Germinal center (tissue), 1 donor: ENCODE measurements around the gene CNN3.

Experiments used
- DNase-seq: peaks from one replicate; pipeline ENCODE4 v3.0.0; 2012; ENCODE audit warnings: mixed read lengths, low spot score

Gene CNN3

DNA sequence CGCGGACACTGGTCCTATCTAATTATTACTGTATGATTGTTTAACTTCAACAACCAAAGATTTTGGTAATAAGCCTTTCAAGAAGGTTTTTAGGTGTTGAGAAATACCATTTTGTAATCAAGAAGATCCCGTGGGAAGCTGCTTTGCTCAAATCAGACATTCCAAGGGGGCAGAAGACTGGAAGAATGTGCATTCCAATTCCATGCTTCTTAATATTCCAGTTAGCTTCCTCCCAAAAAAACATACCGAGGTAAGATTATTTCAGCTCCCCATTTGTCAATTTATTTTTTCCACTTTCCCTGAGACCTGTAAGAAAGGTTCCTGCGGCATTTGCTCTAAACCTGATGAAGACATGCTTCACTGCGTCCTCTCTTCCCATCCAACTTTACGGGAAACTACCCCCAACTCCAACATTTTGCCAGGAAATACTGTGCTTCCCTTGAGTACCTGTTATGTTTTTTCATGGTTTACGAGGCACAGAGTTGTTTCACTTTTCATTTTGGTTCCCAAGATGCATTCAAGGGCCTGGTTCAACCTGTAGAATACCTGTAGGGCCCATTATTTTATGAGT, 4.1 kb downstream of the CNN3 start:
- DNase-seq = no peak

DNA sequence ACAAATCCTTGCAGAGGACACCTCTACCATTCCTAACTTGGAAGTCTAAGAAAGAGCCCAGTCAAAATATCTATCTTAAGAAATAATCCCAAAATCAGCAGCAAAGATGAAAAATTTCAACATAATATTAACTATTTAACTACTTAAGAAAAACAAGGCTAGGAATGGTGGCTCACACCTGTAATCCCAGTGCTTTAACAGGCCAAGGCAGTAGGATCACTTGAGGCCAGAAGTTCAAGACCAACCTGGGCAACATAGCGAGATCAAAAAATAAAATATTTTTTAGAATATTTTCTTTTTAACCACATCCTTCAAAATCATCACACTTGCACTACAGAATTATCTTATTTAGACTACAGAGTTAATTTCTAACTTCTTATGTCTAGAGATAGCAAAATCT, 4.9 kb downstream of the CNN3 start:
- DNase-seq = no peak

DNA sequence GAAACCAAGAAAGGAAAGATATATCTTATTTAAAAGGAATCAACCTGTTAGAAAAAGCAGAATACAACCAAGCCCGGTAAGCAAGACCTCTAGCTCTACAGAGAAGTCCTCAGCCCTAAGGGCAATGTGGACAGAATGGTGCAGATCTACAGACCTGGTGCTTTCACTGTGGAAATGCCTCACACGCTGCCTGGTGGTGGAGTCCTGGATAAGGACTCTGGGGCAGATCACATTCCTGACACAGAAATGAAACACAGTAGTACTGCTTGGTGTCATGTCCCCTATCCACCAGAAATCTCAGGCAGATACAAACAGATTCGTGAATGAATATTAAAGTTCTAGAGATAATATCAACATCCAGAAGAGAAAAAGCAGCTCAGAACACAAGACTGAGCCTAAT, 6.8 kb downstream of the CNN3 start:
- DNase-seq = no peak

DNA sequence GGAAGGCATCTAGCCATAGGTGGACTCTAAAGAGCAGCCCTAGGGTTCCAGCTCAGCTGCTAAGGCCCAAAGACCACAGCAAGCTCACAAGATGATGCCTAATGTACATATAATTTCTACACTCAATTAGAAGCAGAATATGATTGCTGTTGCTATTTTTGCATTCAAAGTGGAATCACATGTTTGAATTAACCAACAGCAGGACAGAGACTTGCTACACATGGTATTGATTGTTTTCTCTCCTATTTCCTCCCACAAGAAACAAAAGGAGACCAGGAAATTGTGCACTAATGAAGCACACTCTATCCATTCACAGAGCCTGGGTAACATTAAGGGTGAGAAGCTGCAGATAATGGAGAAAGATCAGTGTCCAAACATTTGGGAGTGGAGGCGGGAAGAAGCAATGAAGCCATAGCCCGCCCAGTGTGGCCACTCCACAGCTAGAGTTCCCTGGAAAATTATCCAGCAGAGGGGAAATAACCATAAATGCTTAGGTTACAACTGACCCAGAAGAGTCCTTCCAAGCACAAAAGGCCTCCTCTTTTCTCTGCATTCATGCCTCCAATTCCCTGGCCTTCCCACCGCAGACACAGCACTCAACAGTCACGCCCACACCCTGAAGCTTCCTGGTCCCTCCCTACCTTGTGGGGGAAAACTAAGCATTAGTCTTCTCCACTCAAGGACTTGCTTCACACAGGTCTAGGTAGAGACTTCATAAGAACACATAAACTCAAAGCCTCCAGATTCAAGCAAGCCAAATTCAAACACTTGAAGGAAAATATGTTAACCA, 7.5 kb downstream of the CNN3 start:
- DNase-seq = no peak

DNA sequence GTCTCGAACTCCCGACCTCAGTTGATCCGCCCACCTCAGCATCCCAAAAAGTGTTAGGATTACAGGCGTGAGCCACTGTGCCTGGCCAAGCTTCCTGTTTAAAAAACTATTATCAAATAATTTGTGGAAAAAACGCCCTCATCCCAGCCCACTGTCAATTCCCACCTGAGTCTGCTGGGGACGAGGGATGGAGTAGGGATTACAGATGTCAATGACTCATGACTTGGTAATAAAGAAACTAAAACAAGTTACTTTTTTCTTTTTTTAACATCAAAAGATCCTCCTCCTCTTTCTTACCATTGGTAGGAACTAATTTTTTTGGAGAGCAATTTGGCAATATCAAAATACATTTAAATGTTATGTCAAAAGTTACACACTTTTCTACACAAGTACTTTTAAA, 9.7 kb downstream of the CNN3 start:
- no peak for DNase-seq

DNA sequence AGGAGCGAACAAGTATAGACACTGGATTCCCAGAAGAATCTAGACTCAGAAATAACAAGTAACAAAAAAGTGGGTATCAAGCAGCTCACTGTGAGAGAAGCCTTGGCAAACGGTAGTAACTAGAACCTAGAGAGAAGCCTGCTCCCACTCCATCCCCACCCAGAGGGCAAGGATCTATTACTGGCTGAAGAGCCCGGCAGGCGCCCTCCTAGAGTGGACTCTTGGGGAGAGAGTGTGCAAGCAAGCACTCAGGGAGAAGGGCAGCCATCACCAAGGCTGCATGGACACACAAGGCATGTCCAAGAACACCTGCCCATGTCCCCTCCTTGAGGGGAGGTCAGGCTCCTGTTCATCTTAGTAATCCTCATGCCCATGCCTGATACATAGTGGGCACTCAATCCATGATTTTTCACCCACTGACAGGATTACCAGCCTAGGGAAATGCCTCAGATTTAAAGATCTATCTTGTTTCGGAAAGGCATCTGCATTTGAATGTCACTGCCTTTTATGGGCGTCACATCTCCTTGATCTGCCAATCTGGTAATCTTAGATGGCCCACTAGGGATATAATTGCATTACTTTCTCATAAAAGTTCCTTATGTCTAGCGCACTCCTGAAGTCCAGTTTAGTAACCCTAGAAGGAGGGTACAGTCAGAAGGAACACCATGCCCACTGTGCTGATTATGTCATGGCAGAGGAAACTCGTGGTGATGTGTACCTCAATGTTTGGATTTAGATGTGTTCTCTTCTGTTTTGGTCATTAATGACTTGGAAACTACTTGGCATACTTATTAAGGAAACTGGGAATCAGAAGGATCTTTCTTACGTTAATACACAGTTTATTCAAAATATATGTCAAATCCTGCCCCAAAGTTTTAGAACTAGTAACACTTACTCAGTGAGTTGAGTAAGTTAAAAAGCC, 14.4 kb downstream of the CNN3 start:
- no peak for DNase-seq

DNA sequence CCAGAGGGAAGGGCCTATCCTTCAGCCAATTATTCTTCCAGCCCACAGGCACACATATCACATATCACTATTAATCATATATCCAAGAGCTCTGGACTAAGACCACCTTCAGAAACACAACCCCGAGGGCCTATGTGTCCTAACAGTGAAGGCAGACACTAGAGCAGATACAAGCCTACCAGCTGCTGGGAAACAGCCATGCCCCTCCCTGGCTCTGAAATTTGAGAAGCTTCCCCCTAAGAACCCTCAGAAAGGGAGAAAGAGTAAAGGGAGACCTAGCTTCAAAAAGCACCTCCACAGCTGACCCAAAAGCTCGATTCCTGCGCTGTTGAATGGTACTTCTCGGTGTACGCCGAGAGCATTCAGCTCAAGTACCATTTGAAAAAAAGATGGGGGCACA, 17.4 kb downstream of the CNN3 start:
- no peak for DNase-seq

DNA sequence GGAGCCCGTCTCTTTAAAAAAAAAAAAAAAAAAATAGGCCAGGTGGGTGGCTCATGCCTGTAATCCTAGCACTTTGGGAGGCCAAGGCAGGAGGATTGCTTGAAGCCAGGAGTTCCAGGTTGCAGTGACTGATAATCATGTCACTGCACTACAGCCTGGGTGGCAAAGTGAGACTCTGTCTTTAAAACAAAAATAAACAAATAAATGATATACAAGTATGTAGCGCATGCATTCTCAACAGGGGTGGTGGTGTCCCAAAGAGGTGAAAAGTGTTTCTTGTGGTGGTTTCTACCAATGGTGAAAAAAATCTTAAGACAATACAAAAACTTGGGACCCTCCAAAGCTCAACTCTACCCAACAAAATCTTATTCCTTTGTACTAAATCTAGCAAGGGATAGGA, 17.9 kb downstream of the CNN3 start:
- no peak for DNase-seq

DNA sequence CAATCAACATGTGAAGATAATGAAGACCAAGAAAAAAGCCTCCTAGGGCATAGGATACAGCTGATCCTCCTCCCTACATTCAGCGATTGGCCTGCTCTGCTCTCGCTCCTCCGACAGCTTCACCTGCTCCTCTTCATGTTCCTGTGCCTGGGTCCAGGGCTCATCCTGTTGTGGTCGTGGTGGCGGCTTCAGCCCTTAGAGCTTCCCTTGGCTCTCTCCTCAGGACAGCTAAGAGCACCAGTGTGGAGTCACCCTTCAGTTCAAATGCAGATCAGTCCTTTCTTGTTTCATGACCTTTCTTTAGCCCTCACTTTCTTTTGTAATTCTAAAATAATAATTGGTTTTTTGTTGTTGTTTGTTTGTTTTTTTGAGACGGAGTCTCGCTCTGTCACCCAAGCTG, 18.7 kb downstream of the CNN3 start:
- no peak for DNase-seq

DNA sequence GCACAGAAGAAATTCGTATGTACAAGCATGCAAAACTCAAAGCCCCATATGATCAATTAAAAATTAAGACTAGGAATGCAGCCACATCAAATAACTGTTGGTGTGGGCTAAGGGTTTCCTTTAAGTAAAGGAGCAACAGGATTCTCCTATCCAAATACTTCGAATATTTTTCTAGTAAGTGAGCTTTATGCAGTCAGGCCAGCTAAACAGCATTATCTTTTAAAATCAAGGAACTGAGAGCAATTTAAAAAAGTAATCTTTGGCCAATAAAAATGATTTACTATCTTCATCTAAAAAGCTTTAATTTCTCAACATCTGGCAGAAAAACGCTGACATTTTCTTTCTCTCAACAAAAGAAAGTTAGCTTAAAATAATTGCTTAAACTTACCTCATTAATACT, 19.8 kb downstream of the CNN3 start:
- DNase-seq = no peak

DNA sequence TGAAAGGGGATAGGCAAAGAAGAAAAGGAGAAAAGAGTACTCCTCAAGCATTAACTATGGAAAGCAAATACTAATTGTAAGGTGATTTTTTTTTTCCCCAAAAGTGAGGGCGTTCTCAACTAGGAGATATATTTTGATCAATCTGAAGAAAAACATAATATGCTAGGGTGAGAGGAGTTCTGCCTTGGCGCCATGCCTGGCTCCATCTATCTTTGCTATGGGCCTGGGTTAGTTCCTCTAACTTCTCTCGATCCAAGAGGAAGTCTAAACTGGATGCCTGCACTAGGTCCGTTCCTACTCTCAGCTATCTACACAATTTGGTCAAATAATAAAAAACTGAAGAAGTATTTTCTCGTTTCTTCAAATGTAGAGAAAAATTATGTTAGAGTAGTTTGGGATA, 20.5 kb downstream of the CNN3 start:
- no peak for DNase-seq

DNA sequence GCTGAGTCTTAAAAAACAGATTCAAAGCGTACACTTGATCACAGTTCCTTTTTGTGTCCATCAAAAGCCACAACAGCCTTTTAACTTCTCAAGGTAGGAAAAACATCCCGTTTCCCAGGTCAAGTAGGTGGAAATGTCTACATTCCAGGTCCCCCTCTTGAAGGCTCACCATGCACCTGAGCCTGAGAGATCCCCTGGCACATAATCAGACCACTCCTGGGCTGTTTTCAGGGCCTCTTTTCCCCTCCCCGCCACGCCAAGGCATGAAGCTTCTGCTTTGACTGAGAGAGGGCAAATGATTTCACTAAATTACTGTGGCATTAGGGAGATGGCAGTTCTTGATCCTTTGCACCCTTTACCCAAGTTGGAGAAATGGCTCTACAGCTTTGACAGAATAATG, 21.7 kb downstream of the CNN3 start:
- DNase-seq = no peak

DNA sequence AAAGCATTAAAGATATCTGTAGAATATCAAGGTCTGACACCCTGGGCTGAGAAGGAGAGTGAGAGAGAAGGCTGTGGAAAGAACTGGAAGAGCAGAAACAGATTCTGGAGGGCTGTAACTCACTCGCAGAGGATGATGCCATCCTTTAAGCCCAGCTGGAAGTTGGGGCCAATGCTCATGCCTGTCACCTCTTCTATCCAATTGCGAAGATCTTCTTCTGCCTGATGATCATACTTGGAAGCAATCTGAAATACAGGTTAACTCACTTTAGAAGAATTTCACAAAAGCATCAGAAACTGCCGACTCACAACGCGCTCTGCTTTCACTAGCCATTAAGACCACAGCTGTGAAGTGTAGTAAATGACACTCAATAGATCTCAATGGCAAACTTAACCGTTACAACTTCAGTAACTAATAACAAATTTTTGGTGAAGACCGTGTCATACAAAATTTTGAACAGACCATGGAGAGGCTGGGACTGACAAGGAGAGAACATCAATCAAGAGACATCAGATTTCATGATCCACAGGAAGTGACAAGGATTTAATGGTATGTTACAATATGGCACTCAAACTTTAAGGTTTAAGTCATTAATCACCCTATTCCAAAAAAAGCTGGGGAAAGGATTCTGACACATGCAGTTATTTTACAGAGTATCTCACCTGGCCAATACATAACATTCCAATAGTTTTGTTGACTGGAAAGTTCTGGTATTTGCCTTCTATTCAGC, 23.5 kb downstream of the CNN3 start:
- DNase-seq = no peak

DNA sequence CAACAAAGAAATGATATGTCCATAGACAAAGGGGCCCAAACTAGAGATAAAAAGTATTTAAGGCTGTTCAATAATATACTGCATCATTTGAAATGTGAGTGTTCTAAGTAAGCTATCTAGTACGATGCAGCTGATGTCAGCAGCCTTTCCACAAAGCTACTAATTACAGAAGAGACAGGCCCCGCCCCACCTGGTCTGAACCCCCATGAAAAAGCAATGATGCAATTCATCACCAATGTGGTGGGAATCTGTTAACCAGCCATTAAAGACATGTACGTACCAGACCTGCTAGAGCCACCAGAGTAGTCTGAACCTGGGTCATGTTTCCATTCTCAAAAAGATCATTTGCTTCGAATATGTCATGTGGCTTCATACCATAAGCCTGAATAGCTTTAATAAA, 25.1 kb downstream of the CNN3 start:
- no peak for DNase-seq

DNA sequence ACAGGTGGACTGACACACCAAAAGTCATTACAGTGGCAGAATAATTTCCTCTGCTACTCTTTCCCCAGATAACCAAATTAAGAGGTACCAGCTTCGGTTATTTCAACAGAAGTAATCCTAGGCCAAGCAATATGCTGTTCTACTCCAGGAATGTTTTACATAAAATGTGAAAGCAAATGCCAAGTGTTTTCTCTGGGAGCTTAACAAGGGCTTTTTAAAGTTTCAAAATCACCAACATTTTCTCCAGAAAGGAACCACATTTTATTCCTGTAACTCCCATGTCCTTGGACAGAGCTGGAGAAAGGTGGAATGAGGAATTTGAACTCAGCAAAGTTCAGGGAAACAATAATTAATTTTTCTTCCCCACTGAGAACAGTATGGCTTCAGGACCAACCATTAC, 27.2 kb downstream of the CNN3 start:
- no peak for DNase-seq

DNA sequence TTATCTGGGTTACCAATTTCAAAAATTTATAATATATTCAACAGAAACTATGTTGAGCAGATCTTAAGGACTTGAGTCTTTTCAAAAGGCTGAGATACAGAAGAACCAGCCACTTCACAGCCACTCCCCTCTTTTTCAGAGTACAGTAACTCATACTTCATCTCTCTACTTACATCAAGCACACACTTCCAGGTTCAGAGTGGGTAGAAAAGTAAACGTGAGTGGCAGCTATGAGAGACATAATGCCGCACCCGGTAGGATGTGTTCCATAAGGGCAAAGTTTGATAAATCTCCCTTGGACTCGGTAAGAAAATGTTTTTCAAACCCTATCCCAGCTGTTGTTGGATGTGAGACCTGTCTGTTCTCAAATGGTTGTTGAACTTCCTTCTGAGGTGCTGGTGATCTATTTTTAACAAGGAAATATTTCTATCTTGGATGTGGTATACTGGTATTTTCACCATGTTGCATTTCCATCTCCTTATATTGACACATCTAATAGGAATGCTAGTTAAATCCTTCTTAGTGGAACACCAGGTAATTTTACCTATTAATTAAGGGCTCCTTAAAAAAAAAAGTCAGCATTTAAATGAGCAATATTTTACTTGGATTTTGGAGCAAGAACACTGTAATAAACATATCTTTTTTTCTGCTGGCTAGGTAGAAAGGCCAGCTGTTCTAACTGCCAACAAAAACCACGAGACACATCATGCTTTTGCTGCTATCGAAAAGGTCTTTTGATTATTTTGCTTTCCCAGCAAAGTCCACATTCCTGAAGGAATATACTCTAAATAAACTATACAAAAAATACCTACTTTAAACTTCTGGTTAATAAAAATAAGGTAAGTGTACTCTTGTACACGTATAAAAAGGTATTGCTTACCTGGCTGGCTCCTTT, 28.2 kb downstream of the CNN3 start:
- no peak for DNase-seq

DNA sequence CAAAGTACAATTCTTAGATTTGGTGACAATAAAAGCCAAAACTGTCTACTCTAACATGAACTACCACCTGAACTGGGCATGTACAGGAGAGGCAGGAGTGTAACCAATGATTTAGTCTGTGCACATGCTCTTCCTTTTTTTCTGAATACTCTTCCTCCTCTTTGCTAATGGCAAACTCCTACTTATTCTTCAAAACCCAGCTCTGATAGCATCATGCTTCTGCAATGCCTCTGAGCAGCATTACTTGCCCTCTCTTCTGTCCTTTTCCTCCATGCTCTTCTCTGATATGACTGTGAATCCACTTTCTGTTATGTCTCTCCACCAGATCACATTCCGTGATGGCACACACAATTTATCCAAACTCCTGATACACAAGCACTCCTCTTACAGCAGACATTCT, 31.4 kb downstream of the CNN3 start:
- DNase-seq = no peak

DNA sequence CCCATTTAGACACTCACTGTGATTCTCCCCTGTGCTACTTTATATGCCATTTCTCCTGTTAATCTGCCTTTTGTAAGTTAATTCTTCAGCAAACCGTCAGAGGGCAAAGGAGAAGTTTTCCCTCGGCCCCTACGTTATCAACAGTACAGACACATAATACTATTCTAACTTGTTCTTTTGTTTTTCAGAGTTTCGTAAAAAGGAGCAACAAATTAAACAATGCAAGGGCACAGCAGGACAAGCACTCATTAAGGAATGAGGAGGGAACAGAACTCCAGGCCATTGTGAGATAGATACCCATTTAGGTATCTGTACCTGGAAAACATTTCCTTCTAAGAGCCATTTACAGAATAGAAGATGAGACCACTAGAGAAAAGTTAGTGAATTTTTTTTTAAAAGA, 32.3 kb downstream of the CNN3 start:
- no peak for DNase-seq

DNA sequence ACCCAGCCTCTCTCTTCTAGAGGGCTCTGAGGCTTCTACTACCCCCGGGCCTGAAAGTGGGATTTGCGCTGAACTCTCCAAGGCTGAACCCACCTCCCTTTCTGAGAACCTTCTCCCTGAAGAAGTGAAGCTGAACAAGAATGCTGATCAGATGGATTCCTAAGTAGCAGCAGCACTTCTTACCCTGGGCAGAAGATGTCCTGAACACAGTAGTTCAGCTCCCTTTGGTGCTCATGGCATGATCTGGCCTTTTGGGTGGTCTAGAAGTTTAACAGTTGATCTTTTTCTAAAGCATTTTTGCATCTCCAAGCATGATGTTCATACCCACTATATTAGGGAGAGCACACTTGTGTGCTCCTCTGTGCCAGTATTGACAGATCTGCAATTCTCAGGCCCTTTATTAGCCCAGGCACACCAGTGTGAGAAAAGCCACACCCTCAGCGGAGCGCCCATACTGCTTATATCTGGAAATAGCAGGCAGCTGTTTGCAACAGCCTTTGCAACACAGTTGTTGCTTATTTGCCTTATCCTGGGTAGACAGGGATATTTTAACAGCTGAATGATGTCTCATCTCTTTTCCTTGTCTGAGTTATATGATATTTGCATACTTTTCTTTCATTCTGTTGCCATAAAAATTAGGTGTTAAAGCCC, 34.2 kb downstream of the CNN3 start:
- no peak for DNase-seq

DNA sequence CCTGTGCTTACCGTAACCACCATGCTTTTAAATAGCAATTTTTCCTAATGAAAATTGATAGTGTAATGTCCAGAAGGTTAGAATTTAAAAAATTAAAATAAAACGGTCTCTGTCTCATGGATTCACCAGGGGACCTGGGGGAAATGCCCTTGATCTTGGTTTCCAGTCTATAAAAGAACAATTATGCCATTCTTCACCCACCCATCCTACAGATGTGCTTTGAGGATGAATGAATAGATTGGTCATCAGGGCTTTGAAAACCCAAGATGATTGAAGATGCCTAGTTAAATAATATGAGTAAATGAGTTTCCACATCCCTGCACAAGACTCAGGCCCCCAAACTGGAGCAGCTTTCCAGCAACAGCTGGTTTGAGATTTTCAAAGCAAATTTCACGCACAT, 38.7 kb downstream of the CNN3 start:
- DNase-seq = no peak

DNA sequence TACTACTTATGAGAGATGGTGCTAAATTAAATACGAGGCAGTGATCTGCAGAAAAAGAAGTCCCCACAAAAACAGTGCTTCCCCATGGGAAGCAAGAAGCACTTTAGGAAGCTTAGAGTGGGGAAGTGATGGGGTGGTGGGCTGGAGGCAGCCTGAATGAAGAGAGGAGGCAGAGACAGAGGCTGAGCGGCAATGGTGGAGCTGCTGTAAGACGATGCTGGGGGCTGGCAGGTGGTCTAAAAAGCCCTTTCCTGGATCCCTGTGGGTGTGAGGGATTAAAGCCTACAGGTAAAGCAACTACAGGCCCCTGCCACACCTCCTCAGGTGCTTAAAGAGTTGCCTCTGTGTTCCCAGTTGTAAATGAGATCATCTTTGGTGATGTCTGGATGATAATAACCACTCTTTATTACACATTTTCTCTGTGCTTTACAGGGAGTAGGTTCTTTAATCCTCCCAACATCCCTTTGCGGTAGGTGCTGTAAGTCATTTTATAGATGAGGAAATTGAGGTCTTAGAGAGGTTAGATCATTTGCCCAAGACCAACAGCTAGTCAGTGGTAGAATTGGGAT, 39.2 kb downstream of the CNN3 start:
- no peak for DNase-seq
